WI38 (cell line): ENCODE data around the gene BEAN1.
"Not testable (repeated sequence)": the region's sequence is repeated elsewhere in the genome, so short reads cannot be mapped to it uniquely, and the experiment has no call there.

Source experiments
- H3K4me3 ChIP-seq: 2 replicates; pipeline ENCODE4 v1.5.1; 2011; ENCODE audit warnings: low read depth, mild to moderate bottlenecking, control low read depth, low read length
- CTCF ChIP-seq: IDR thresholded peaks from 2 replicates; pipeline ENCODE4 v1.5.1; 2012; ENCODE audit warnings: low read depth, mild to moderate bottlenecking, control low read depth, low read length

The BEAN1 gene

DNA sequence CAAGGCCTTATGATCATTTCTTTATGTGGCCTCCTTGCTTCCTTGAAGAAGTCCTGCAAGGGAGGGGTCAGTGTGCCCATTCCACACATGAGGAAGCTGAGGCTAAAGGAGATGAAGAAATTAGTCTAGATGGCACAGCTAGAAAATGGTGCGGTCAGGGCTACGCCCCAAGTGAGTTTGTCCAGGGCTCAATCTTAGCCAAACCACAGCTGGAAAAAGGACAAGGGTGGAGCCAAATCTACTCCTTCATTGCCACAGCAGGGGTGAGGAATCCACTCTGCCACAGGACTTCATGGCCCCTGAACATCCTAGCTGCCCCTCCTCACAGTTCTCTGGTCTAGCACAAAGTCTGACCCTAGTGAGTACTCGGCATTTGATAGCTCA is 16.2 kb downstream of the BEAN1 start:
- no peak overlapping the region for H3K4me3 ChIP-seq
- no peak for TF ChIP-seq CTCF

DNA sequence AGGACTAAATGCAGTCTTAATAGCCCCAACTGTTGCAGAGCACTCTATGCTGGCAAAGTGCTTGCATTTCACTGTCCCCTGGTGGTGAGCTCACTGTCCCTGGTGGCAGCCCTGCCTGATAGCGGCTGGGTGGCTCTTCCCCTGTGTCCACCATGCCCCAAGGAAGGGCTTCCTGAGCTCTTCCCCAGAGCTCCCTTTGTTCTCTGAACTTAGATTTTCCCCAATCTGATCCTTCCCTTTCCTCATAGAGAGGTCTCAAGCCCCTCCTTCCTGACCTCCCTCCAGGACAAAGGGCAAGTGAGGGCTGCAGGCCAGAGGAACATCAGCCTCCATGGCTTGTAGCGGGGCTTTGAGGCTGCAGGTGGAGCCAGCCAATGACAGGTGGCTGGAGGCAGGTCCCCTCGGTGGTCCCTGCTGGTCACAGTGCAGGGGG is 17.0 kb downstream of the BEAN1 start:
- TF ChIP-seq CTCF: no peak
- no peak overlapping the region for H3K4me3 ChIP-seq

DNA sequence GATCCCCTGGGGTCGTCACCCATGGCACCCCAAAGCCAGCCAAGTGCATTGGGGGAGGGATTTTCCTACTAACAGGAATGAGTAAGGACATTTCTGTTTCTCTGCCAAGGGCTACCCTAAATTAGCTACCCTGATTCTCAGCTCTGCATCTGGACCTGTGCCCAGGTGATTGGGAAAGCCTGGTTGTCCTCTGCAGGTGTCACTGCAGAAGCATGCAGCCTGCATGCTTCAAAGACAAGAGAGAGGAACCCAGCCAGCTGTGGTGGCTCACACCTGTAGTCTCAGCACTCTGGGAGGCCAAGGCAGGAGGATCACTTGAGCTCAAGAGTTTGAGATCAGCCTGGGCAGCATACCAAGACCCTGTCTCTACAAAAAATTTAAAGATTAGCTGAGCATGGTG is 19.6 kb downstream of the BEAN1 start:
- no peak overlapping the region for H3K4me3 ChIP-seq
- no peak for TF ChIP-seq CTCF

DNA sequence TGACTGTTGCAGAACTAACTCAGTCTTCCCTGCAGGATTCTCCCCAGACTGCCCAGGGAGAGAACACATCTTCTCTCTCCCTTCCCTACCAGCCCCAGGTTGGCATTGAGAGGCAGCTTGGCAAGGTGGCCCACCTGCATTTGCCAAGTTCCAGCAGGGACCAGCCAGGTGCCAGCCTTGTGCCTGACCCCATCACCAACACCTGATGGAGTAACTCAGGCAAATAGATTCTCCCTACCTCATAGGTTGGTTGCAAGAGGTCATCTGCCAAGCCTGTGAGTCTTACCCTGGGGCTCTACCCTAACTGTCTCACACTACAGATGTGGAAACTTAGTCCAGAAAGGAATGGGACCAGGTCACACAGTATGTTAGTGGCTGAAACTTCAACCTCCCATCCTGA is 20.4 kb downstream of the BEAN1 start:
- no peak for TF ChIP-seq CTCF
- H3K4me3 ChIP-seq: no peak overlapping the region

GRCh38 chr16:66451548-66451947 is 24.5 kb downstream of the BEAN1 start:
- no peak overlapping the region for H3K4me3 ChIP-seq
- no peak for TF ChIP-seq CTCF

DNA sequence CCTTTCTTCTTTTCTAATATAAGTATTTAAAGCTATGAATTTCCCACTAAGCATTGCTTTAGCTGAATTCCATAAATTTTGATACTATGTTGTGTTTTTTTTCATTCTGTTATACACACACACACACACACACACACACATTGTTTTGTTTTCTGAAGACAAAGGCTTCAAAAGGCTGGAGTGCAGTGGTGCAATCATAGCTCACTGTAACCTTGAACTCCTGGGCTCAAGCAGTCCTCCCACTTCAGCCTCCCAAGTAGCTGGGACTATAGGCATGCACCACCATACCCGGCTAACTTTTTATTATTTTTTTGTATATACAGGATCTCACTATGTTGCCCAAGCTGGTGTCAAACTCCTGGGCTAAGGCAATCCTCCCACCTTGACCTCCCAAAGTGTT is 26.1 kb downstream of the BEAN1 start:
- H3K4me3 ChIP-seq: not testable (repeated sequence)

GRCh38 chr16:66454751-66455150 is 27.7 kb downstream of the BEAN1 start:
- TF ChIP-seq CTCF: no peak
- H3K4me3 ChIP-seq: no peak overlapping the region

DNA sequence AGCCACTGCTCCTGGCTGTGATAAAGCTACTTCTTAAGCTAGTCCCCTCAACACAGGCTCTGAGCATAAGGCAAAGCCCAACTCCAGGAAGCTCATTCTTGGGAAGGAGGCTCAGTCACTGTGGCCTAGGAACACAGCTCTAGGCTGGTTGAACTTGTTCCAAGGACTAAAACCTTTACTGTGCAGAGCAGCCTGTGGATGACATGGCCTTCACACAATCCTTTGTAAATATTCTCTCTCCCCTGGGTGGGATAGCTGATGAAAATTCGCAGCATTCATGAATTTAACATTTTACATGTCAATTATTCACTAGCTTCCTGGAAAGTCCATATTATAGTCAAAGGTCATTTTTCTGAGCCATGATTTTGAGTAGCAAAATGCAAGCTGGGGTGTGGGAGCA is 28.9 kb downstream of the BEAN1 start:
- H3K4me3 ChIP-seq: no peak overlapping the region
- no peak for TF ChIP-seq CTCF
